GM18505 (cell line): ENCODE measurements around the gene SYNCRIP.
"Not testable (repeated sequence)": the region's sequence is repeated elsewhere in the genome, so short reads cannot be mapped to it uniquely, and the experiment has no call there.

Experiments used
- ATAC-seq: cut with Tn5 transposase; IDR thresholded peaks from one replicate; pipeline ENCODE4 v1.9.1; 2021; ENCODE audit not compliant: unreplicated experiment
- POLR2A ChIP-seq: IDR thresholded peaks from 4 replicates; pipeline ENCODE4 v1.6.1; 2011; ENCODE audit warnings: borderline replicate concordance; ENCODE audit not compliant: insufficient read depth, insufficient read length; ENCODE audit errors: extremely low read depth

Gene SYNCRIP

GRCh38 chr6:85643537-85644278 lies 1.0 kb upstream of the SYNCRIP start:
- TF ChIP-seq POLR2A, result peak; percentile 73
- ATAC-seq, result peak; percentile 49

DNA sequence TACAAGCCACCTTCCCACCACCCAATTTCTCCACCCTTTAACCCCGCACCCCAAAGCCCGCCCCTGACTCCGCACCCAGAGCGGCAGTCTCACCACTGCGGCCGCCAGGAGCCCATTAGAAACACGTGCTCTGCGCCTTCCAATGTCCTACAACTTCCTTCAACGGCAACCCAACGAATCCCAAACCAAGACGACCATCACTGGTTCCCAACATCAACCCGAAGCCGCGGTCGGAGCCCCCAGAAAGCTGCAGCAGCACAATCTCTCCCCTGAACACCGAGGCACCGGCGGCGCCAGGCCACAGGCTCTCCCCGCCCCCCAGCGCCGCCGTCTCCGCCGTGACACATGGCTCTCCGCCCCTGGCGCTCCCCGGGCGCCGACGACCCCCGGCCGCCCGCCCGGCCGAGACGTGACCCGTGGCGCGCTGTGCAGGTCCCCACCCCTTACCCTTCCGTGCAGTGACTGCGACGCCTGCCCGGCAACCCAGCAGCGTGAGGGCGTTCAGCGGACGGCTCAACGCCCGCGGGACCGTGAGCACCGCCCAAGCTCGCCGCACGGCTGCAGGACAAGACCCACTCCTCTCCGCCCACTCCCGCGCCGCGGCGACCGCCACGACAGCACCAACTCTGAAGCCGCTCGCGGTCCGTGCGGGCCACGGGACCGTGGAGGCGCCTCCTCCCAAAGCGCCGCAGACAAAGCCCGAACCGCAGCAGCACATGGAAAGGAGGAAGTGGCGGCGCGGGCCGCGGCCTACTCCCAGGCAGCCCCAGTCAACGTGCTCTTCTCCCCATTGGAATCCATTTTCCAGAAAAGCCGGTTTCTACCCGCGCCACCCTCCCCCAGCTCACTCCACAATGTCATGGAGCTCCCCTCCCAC lies 551 bp downstream of the SYNCRIP start:
- ATAC-seq, result no peak
- no peak for TF ChIP-seq POLR2A

DNA sequence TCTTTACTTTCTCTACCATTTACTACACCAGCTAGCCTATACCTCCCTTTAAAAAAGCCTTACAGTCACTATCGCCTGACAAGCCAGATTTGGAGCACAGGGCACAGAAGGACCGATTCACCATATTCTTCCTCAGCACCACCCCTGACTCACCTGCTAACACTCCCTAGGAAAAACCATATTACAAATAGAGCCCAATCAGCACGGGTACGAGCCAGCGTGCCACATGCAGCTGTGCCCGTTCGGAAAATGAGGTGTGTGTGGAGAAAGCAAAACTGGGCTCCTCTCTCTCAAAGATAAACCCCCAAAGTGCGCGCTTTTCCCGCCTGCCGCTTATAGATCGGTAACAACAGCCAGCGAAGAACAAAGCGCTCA lies 1.2 kb downstream of the SYNCRIP start:
- TF ChIP-seq POLR2A, result no peak
- ATAC-seq, result no peak

GRCh38 chr6:85640821-85641220 lies 1.9 kb downstream of the SYNCRIP start:
- TF ChIP-seq POLR2A, result no peak
- ATAC-seq, result no peak

GRCh38 chr6:85637579-85637978 lies 5.1 kb downstream of the SYNCRIP start:
- TF ChIP-seq POLR2A, result no peak
- no peak for ATAC-seq

DNA sequence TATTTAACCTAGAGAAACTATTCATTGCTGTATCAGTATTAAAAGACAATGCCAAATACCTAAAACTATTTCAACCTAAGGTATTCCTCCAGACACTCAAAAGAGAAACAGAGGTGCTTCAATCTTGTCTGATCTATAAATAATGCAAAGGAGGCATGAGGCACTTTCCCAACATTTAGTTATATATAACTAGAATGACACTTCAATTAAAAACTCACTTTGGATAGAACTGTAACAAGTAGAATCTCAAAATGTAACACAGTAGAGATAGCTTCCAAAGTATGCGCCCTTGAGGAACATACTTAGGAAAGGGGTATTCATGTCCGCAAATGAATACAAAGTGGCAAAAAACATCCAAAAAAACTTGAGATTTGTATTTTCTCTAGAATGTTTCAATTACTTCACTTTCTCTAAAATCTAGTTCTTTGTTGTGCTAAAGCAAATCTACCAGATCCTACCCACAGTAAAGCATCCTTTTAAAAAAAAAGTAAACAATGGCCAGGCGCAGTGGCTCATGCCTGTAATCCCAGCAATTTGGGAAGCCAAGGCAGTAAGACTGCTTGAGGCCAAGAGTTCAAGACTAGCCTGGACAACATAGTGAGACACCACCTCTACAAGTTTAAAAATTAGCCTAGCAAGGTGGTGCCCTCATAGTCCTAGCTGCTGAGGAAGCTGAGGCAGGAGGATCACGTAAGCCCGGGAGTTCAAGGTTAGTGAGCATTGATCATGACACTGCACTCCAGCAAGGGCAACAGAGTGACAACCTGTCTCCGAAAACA lies 10.3 kb downstream of the SYNCRIP start:
- no peak for ATAC-seq
- no peak for TF ChIP-seq POLR2A

- ATAC-seq, result not testable (repeated sequence)
Observed at GRCh38 chr6:85631117-85631516, 11.6 kb downstream of the SYNCRIP start.

- ATAC-seq, result no peak
- TF ChIP-seq POLR2A, result no peak
Observed at GRCh38 chr6:85628353-85628752, 14.3 kb downstream of the SYNCRIP start.

GRCh38 chr6:85620308-85620707 lies 22.4 kb downstream of the SYNCRIP start:
- ATAC-seq, result no peak
- no peak for TF ChIP-seq POLR2A

- no peak for TF ChIP-seq POLR2A
- ATAC-seq, result no peak
Observed at GRCh38 chr6:85614780-85615179, 27.9 kb downstream of the SYNCRIP start.

- ATAC-seq, result no peak
- no peak for TF ChIP-seq POLR2A
Observed at GRCh38 chr6:85612690-85613474, 29.8 kb downstream of the SYNCRIP start.

GRCh38 chr6:85610182-85610895 lies 32.3 kb downstream of the SYNCRIP start:
- no peak for ATAC-seq
- TF ChIP-seq POLR2A, result no peak
